Stimulated activated CD8-positive, alpha-beta memory T cell treated with anti-CD3 and anti-CD28 coated beads, Interleukin-2, amount 100 ng/mL, for 48 hours (primary cell): ENCODE data around the gene JSRP1.
"Not testable (repeated sequence)": the region's sequence is repeated elsewhere in the genome, so short reads cannot be mapped to it uniquely, and the experiment has no call there.

Experiments used
- DNase-seq, 2 donors: peaks; one replicate each; pipeline ENCODE4 v3.0.0-alpha.2; 2020; ENCODE audit warnings: low read depth in 2 of 2

Gene JSRP1

DNA sequence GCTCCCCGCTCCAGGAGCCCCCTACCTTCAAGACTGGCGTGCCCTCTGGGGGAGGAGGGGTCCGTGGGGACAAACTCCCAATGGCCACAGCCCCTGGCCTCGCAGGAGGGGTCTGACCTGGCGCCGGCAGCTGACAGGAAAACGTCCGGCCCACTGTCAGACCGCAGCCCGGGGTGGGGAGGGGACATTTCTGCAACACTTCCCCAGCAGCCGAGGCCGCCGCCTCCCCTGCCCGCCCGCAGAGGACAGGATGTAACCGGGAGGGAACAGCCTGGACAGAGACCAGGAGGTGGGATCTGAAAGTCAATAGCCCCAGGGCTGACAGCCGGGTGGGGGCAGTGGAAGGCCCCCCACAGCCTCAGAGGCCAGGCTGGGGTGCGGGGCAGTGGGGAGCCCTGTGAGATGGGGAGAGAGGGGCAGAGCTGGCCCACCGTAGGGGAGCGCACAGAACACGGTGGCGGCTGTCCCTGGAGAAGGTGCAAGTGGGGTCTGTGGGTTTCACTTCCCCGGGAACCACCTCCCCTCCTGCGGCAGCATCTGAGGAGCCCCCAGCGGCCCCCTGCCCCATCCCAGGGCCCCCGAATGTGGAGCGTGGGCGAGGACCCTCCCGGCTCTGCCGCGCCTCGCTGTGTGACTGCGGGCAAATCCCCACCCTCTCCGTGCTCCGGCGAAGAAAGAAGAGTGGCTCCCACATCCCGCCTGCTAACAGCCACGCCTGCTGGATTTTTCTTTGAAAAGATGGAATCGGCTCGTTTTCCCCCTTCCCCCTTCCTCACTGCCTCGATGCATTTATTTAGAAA, 26.0 kb upstream of the JSRP1 start, which contains the start of gene PEAK3:
PEAK3 (minus strand) TSS at position 114 of the 800 bp plus-strand sequence. CDS start 1,244 bp downstream, outside the sequence.
- no peak for DNase-seq

DNA sequence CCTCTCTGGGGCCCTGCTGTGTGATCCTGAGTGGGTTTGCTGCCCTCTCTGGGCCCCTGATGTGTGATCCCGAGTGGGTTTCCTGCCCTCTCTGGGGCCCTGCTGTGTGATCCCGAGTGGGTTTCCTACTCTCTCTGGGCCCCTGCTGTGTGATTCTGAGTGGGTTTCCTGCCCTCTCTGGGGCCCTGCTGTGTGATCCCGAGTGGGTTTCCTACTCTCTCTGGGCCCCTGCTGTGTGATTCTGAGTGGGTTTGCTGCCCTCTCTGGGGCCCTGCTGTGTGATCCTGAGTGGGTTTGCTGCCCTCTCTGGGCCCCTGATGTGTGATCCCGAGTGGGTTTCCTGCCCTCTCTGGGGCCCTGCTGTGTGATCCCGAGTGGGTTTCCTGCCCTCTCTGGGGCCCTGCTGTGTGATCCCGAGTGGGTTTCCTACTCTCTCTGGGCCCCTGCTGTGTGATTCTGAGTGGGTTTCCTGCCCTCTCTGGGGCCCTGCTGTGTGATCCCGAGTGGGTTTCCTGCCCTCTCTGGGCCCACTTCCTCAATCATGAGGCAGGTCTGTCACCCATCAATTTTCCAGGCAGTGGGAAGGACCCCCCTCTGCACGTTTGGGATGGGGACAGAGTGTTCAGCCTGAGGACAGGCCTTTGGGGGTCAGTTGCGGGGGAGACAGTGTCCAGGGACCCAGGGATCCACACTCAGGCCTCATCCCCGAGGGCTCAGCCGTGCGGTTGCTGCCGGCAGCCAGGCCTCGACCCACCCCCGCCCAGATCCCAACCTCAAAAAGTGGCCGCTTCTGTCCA, 25.2 kb upstream of the JSRP1 start:
- DNase-seq: not testable (repeated sequence)

DNA sequence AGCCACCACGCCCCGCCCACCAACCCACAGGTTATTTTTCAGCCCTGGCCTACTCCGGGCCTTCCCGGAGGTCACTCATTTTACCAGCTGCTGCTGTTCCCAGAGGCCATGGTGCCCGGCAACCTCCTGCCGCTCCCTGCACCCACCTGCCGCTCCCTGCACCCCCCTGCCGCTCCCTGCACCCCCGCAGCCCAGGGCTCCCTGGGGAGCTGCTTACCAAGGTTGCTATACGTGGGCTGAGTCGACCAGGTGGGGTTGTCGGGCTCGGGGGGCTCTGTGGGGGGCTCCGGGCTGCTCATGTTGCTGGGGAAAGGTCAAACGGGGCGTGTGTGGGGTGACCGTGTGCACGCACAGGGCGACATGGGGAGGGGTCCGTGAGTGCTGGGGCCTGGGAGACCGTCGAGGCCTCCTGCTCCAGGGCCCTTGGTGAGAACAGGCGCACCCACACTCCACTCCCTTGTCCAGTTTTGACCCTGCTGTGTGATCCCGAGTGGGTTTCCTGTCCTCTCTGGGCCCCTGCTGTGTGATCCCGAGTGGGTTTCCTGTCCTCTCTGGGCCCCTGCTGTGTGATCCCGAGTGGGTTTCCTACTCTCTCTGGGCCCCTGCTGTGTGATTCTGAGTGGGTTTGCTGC, 24.5 kb upstream of the JSRP1 start:
- no peak for DNase-seq

DNA sequence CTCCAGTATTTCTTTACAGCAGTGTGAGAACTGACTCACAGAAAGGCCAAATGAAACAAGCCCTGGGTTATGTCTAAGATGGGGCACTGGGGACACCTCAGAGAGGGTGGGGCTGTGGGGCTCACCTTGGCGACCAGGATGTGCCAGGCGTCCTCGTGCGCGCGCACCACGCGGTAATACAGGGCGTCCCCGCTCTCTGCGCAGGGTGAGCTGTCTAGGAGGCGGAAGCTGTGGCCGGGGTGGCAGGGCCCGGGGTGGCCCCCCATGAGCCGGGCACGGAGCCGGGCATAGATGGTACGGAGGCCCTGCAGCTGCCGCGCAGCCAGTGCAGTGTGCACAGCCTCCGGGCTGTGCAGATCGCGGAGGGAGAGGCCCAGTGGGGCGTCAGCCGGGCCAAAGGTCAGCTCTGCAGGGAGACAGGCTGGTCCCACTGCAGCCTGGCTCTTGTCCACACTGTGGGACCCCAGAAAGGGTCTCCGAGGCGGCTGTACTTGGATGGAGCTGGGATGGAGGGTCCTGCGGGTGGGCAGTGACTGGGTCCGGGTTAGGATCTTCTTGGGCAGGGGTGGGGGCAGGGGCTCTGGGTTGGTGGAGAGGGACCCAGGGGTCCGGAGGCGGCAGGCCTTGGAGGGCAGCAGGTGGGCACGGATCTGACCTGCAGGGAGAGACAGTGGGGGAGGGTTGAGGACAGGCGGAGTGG, 22.4 kb upstream of the JSRP1 start:
- no peak for DNase-seq

DNA sequence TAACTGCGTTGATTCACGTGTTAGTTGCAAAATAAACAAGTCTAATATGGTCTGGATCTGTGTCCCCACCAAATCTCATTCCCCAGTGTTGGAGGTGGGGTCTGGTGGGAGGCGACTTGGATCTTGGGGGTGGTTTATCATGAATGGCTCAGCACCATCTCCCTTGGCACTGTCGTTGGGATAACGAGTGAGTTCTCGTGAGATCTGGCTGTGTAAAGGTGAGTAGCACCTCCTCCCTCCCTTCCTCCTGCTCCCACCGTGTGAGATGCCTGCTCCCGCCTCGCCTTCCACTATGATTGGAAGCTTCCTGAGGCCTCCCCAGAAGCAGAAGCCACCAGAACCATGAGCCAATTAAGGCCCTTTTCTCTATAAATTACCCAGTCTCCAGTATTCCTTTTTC, 20.9 kb upstream of the JSRP1 start:
- no peak for DNase-seq

DNA sequence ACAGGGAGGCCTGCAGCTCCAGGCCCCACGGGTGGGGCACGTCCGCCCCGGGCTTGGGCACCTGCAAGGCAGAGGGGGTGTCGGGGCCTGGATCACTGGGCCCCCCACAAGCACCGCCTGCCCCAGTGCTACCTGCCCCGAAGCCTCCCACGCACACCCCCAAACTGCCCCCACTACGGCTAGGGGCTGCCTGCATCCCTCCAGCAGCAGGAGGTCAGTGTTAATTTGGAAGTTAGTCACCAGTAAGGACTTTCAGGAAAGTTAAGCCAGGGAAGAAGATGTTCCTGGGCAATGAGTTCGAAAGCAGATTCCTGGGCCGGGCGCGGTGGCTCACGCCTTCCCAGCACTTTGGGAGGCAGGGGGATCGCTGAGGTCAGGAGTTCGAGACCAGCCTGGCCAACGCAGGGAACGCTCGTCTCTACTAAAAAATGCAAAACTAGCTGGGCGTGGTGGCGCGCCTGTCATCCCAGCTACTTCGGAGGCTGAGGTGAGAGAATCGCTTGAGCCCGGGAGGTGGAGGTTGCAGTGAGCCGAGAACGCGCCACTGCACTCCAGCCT, 20.3 kb upstream of the JSRP1 start:
- DNase-seq: no peak

DNA sequence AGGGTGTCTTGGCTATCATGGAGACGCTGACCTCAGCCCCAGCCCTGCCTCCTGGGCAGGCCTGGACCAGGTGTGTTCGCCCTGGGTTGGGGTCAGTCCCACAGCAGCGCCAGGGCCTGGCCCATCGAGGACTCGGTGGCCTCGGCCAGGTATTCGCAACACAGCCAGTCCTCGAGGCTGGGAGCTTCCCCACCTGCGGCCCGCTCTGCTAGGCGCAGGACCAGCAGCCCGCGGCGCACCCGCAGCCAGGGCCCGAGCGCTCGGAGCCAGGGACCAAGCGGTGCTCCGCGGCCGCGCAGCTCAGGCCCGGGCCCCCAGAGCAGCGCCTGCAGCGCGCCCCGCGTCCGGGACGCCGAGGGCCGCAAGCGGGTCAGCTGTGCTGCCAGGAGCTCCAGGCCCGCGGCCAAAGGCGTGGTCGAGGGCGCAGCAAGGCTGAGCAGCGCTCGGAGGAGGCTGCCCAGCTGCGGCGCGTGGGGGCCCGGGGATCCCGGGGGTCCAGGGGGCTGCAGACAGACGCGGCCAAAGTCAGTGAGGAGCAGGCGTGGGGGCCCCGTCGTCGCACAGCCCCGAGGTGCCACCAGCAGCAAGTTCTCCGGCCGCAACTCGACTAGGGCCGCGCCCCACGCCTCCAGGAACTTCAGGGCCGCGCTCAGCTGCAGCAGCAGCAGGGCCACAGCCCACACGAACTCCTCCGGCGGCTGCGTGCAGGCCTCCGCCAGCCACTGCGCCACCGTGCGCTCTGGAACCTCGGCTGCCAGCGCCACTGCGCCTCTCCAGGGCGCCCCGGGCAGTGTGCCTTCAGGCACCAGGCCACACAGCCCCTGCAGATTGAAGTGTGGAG, 19.6 kb upstream of the JSRP1 start:
- DNase-seq: no peak

DNA sequence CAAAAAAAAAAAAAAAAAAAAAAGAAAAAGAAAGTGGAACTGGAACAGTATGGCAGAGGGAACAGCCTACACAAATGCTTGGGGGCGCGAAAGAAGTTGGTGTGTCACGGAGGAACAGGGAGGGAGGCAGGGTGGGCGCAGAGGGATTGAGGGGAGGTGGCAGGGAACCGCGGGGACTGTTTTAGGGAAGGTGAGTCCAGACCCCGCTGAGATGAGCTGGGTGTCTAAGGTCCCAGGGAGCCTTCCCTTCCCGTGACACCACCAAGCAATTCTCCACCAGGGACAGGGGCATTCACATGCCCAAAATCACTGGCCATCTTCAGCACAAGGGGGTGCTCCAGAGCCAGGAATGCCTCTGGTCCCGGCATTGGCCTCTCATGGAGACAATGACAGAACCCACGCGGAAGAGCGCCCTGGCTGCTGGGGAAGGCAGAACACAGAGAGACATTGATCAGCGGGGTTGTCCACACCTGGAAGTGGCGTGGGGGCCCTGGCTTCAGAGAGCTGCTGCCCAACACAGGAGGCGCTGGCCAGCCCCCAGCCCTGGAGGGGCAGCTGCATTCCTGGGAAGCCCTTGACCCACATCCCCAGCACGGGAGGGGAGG, 18.8 kb upstream of the JSRP1 start:
- no peak for DNase-seq

DNA sequence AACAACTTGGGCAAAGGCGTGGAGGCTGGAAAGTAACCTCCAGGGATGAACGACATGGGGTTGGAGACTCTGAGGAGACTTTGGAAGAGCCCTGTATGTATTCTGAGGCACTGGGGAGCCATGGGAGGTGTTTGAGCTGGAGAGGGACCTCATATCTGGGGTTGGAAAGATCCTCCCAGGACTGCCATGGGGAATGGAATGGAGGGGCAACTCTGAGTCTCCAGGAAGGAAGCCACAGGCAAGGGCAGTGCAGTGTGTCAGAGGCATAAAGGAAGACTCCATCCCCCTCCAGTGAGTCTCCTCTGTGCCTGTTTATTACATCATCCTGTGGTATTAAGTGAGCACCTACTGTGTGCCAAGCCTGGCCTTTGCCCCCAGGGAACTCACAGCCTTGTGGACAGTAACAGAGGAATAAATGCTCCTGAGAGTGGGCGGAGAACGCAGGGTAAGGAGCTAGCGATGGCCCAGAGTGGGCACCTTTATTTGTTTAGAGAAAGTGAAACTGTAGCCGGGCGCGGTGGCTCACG, 18.0 kb upstream of the JSRP1 start:
- no peak for DNase-seq

DNA sequence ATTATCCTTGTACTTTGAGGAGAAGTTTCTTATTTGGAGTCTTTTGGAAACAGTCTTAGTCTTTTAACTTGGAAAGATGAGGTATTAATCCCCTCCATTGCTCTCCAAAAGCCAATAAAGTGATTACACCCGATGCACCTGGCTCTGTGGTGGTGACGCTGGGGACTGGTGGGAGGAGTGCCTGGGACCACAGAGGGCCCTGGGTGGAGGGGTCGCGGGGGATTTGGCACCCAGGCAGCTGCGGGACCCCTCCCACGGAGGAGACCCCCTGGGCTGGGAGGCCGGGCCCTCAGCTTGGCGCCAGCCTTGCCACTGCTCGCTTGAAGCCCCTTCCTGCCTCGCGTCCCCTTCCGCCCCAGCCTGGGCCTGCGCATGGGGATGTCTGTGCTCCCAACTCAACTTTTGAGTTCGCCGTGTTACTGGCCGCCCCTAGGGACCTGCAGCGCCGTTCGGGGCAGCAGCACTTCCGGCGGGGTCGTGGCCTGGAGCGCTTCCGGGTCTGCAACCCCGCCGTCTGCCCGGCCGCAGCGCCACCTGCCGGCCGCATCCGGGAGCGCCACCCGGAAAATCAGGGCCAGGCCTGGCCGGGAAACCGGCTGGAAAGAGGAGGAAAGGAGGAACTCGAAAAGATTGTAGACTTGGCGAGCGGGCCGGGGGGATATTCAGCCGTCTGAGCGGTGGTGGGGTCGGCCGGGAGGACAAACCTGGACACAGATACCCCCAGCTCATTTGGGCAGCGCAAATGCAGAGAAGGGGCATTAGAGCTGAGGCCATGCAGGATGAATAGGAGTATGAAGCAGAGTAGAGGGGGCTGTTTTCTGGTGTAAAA, 17.4 kb upstream of the JSRP1 start:
- DNase-seq: peak; percentile 73 to 81

DNA sequence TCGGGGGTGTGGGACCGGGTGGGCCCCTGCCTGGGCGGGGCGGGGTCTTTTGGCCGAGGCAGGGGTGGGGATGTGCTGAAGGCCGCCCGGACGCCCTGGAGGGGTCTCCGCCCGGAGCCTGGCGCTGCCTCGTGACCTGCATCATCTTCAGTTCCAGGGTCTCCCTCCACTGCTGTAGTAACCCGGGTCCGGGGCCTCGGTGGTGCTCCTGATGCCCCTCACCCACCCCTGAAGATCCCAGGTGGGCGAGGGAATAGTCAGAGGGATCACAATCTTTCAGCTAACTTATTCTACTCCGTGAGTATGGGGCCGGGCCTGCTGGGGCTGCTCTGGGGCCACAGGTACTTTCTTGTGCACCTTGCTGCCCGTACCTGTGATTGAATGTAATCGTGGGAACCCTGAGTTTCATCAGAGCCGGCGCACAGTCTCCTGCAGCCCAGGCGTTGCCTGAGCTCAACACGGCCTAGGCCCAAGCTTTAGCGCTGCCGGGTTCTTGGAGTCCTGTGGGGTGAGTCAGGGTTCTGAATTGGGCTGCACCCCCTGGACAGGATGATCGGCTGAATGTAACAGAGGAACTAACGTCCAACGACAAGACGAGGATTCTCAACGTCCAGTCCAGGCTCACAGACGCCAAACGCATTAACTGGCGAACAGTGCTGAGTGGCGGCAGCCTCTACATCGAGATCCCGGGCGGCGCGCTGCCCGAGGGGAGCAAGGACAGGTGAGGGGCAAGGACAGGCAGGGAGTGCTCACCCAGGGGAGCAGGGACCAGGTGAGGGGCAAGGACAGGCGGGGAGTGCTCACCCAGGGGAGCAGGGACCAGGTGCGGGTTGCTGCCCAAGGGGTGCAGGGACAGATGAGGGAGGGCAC, 15.3 kb upstream of the JSRP1 start:
- no peak for DNase-seq

DNA sequence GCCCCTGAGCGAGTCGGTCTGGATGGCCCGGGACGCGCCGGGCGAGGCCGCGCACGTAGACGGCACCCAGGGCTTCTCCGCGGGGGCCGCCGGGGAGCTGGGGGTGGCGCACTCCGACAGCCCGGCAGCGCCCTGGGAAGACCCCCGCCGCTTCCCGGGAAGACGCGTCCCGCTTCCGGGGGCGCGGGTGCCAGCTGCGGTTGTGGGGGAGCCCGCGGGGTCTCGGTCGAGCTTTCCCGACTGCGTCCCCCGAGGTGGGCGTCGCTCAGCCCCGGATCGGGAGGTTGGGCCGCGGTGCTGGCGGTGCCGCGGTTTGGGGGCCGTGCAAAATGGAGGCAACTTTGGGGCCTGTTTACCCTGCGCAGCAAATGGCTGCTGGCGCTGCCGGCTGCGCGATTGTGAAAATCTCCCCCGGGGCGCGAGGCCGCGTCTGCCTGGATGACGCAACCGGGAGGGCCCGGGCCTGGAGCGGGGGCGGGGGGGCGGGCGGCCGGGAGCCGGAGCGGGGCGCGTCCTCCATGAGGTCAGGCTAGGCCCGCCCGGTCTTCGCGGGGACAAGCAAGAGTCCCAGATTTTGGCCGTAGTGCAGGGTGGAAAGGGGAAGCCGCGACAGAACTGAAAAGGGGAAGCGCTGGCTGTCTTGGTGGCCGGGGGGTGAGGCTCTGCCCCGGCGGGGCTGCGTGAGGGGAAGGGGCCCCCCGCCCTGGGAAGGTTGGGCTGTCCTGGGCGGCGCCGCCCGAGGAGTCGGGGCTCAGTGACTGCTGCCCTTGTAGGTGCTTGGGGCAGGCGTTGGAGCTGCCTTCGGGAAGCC, 14.4 kb upstream of the JSRP1 start:
- peak; percentile 66 to 74 for DNase-seq

DNA sequence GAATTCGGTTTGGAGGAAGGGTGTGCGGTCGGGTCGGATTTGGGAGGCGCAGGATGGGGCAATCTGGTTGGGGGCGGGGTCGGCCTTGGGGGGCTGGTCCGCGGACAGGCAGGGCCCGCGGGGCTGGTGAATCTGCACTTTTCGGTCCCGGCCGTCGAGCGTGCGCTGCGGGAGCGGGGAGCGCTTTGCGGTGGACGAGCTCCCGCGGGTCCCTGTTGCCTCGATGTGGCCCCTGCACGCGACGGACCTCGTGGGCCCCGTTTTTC, 13.9 kb upstream of the JSRP1 start:
- DNase-seq: no peak

DNA sequence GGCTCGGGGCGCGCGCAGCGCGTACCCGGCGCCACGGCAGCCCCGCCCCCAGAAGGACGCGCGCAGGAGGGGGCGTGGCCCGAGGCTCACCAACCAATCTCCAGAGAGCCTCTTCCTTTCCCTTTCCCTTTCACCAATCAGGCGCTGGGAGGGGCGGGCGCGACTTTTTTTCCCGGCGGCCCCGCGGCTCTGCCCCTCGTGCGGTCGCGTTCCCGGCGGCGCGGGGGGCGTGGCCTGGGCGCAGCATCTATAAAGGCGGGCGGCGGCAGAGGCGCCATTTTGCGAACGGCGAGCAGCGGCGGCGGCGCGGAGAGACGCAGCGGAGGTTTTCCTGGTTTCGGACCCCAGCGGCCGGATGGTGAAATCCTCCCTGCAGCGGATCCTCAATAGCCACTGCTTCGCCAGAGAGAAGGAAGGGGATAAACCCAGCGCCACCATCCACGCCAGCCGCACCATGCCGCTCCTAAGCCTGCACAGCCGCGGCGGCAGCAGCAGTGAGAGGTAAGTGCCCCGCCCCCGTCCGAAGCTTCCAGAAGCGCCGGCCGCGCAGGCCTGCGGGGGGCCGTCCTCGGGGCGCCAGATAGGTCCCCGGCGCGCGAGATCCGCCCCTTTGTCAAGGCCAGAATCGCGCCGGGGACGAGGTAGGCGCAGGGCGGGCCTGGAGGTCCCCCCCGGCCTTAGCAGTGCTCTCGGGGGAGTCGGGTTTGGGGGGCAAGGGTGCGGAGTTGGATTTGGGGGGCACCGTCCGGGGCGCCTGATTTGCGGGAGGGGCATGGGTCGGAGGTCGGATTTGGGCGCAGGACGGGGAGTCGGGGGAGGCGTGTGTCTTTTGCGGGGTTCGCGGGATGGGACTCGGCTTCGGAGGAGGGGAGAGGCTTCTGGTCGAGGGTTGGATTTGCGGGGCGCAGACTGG, 13.3 kb upstream of the JSRP1 start:
- DNase-seq: peak; percentile 97 to 99

DNA sequence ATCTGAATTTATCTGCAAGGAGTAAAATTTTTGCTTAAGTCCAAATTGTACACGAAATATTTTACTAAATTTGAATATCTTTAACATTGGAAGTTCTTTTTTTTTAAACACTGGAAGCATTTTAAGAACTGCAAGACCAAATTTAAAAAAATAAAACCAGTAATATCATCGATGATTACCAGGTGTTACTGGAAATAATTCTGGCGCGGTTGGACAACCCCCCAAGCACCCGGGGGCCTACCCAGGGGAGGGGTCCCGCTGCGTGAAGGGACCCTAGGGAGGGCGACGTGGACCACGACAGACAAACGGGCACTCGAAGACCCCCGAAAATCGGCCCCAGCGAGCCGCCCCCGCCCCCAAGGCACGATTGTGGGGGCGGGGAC, 12.6 kb upstream of the JSRP1 start:
- no peak for DNase-seq

DNA sequence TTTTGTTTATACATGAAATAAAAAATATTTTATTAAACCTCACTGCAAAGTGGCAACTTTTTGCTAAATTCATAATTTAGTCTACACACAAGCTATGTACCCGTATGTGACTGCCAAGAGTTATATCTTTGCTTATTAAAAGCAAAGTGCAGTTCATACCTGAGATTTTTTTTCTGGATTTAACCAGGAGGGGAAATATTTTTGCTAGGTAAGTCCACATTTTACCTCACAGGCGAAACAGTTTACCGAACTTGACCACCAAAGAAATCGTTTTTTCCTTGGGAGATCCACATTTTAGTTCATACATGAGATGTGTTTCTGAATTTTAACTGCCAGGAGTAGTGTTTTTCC, 12.2 kb upstream of the JSRP1 start:
- no peak for DNase-seq
